Measurements from ENCODE around the gene NR2F1-AS1.

Gene NR2F1-AS1

DNA sequence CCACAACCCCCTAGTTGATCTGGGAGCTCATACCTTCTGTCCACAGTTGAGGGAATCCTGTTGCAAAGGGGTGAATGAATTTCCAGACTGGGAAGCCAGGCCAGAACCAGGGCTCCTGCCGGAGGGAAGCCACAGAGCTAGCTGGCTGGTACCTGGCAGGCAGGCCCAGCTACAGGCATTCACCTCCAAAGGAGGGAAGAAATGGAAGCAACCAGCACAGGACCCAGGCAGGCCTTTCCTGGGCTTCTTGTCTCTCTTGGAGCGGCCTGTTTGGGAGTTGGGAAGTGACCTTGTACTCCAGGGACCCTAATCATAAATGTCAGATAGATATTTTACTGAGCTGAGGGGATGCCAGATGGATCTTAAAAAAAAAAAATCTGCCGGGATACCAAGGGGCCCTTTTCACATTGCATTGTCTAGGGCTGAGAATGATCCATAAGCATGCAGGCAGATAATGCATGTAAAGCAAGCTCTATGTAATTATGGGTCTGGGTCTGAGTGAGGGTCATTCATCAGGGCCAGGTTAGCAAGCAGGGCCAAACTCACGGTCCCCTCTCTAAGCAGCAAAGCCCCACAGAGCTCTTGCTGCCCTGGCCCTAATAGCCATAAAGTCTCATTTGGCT lies 10.4 kb upstream of the NR2F1-AS1 start:
- DNase-seq, result no peak

DNA sequence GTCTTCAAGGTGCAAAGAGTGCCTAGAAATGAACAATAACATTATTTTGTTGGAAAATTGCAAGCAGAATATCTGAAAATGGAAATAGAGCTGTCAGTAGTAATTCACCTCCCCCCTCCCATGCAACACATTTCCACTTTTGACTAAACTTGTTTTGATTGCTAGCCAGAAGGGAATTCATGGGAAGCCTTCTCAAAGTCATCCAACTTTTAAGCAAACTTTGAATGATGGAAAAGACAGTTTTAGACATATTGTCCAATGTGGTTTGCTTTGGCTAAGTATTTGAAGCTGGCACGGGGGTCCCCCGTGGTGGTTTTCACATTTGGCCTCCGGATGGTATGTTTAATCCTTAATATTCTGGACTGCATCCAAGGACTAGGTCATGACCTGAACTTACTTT lies 9.5 kb upstream of the NR2F1-AS1 start:
- no peak for DNase-seq

DNA sequence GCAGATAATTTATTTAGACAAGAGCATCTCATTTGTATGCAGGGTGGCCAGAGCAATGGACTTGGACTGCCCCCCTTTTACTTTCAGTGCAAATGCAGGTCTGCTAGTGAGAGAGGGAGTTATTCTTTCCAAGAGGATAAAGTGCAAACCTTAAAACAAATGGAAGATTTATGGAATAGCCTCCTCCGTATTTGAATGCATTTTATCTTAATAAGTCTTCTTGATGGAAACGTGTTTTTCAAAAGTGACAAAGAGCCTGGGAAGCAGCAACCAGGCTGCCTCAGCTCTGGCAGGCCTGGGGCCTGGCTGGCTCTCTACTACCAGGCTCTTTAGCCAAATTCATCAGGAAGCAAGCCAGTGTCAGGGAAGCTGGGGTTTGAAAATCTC lies 8.8 kb upstream of the NR2F1-AS1 start:
- peak in 3 of 56 donors; percentile 33 to 41 (median 38) for DNase-seq

DNA sequence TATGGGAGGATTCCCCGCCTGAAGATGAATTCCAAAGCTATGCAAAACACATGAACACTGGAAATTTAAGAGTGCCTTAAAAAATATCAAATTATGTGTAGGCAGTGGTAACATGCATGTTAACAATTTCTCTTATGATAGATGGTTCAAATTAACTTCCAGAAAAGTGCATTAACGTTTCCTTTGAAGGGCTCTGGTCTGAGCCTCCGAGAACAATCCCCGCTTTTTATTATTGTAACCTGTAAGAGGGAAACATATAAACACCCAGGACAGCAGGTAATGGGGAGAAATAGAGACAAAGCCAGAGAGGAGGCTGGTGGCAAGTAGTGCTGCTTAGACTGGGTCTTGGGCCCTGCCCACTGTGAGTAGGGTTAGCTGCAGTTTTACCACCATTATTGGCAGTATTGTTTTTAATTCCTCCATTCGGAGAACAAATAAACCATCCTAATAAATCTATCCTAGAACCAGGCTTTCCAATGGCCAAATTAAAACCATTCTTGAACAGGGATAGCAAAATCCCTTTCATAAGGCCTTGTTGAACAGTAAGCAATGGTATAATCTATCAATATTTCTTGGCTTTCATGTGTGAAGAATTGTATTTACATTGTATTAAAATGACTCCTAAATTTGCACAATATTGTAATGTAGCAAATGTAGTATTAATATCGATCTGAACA lies 8.3 kb upstream of the NR2F1-AS1 start:
- DNase-seq, result no peak

DNA sequence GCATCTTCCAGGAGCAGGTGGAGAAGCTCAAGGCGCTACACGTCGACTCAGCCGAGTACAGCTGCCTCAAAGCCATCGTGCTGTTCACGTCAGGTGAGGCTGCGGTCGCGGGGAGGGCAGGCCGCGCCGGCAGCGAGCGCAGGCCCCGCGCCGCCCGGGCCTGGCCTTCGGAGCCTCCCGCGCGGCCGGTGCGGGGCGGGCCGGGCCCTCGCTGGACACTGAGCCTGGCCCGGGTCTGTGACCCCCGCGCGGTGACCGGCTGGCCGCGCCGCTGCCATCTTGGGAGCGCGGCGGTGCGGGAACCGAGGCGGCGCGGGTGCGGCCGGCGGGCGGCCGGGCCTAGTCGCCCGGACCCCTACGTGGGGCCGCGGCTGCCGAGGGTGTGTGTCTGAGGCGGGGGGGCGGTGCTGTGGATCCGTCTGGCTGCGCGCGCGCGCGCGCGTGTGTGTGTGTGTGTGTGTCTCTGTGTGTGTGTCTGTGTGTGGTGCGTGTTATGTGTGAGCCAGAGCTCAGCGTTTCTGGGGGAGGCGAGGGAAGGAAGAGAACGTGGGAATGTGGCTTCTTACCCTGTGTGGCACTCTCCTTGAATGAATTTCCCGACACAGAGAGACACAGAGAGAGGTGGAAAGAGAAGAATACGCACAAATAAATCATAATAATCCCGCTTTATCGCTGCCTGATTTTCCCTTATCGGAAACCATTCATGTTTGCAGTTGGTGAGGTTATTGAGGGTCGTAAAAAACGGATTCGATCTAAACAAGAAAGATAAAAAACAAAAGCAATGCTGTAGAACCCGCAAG lies 7.5 kb upstream of the NR2F1-AS1 start:
- peak in 5 of 56 donors; percentile 24 to 57 (median 39) for DNase-seq

DNA sequence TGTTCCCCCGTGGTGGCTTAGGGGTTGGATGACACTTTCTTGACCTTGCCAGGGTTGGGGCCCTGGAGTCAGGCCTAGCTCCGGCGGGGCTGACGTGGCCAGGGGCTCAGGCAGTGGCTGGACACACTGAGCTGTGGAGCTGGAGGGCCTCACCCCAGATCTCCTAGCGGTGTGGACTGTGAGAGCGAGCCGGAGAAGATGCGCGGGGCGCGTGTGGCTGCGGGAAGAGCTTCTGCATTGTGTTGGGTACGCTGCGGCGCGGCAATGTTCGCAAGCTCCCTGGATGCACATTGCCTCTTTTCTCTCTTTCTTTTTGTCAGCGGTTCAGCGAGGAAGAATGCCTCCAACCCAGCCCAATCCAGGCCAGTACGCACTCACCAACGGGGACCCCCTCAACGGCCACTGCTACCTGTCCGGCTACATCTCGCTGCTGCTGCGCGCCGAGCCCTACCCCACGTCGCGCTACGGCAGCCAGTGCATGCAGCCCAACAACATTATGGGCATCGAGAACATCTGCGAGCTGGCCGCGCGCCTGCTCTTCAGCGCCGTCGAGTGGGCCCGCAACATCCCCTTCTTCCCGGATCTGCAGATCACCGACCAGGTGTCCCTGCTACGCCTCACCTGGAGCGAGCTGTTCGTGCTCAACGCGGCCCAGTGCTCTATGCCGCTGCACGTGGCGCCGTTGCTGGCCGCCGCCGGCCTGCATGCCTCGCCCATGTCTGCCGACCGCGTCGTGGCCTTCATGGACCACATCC lies 6.8 kb upstream of the NR2F1-AS1 start:
- peak in 1 of 56 donors; percentile 43 for DNase-seq

DNA sequence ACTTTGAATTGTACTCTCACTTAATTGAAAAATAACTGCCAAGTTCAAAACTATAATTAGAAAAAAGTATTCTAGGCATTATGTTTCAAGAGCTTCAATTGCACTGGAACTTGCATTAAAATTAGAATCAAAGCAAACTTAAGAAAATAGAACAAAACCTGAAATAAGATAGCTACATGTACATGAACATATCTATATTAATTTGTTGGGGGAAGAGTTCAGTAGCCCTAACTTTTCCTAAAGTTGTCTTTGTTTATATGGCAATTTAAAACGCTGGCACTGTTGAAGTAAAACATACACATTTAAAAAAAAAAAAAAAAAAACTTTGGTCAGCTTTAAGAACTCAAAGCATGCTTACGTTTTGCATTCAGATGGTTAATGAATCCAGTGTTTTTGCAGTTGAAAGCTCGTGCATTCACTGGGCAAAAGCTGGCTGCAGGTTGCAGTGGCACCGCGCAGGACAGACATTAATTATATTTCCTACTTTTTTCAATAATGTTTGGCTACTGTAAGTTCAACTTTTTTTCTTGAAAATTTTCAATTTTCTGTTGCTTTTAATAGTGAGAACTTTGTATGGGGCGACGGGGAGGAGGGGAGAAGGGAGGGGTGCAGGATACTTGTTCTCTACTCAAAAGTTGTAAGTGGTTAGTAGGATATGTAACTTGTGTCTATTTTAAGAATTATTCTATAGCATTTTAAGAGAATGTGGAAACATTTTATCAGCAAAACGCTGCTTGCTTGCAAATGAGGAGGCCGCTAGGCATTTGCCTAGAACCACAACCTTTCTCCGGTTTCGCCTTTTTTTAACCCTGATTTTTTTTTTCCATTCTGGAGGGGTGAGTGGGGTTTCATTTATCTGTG lies 5.9 kb upstream of the NR2F1-AS1 start:
- no peak for DNase-seq

DNA sequence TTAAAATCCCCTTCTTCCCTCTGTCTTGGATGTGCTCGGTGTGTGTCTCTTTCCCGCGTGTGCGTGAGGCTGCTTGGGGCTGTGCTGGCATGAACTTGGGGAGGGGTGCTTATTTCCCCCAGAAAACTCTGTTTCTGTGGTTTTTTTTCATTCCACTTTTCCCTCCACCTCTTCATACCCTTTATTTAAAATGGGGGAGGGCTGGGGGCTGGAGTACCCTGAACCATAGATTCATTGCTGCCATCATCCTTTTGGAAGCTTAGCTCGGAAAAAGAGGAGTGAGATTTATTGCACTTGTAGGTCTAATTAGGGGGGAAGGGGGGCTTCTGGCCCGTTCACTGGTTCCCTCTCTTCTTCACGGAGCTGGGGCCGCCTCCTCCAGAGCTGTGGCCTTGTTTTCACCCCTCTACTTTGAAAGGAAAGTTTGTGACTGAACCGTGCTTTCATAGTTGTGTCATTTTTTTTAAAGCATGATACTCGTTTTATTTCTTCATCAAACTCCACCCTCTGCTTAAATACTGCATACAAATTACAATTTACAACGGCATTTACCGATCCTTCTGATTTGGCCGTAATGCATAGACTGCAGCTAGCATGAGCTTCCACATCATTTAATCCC lies 4.9 kb upstream of the NR2F1-AS1 start:
- no peak for DNase-seq

DNA sequence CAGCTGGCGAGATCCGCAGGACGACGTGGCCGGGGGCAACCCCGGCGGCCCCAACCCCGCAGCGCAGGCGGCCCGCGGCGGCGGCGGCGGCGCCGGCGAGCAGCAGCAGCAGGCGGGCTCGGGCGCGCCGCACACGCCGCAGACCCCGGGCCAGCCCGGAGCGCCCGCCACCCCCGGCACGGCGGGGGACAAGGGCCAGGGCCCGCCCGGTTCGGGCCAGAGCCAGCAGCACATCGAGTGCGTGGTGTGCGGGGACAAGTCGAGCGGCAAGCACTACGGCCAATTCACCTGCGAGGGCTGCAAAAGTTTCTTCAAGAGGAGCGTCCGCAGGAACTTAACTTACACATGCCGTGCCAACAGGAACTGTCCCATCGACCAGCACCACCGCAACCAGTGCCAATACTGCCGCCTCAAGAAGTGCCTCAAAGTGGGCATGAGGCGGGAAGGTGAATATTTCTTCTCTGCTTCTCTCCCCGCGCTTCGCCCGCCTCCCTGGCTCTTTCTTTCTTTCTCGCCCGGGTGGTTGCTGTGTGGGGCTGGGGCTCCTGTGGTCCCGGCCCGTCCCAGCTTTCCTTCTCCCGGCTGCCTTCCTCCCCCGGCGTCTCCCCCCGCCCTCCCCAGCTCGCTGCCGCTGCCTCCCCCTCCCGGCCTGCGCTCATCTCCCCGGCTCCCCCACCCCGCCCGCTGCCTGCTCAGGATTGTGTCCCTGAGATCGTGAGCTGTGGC lies 4.2 kb upstream of the NR2F1-AS1 start:
- no peak for DNase-seq

DNA sequence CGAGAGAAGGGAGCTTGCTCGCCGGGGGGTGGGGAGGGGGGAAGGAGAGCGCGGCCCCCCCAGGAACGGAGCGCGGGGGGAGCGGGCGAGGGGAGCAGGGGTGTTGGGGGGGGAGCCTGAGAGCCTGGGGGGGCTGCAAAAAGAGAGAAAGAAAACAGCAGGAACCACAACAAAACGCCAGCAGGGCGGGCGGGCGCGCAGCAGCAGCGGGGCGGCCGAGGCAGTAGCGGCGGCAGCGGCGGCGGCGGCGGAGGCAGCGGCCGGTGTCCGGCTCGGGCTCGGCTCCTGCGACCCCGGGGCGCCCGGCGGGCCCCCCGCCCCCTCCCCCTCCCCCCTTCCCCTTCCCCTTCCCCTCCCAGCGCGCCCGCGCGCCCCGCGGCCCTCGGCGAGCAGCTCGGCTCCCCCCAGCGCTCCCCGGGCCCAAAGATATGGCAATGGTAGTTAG lies 3.6 kb upstream of the NR2F1-AS1 start:
- DNase-seq, result no peak

DNA sequence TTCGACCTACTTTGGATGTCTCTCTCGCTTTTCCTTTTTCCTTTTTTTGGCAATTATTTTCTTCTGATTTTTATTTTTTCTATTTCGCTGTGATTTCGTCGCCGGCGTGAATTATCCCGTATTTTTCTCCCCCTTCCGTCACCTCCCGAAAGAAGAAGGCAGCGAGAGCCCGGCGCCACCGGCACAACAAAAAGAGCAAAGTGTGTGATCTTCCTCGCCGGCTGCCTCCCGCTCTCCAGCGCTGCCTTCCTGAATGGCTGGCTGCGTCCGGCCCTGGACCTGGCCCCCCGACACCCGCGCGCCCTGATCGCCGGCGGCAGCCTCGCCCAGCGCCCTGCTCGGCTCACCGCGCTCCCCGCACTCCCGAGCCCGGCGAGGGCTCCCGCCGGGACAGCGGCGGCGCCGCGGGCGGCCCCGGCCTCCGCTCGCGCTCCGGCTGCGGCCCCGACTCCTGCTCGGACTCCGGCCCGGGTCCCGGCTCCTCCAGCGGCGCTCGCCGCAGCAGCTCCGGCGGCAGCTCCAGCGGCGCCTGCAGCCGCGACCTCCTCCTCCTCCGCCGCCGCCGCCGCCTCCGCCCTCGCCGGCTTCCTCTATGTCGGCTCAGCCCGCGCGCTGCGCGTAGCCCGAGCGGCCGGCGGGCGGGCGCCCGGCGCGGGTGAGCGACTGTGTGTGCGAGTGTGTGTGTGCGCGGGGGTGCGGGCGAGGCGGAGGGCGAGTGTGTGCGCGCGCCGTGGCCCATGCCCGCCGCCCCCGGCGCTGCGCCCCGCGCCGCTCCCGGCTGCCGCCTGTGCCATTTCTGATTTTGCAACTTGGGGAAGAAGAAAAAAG lies 3.0 kb upstream of the NR2F1-AS1 start:
- DNase-seq, result peak in 2 of 56 donors; percentile 37 to 42

DNA sequence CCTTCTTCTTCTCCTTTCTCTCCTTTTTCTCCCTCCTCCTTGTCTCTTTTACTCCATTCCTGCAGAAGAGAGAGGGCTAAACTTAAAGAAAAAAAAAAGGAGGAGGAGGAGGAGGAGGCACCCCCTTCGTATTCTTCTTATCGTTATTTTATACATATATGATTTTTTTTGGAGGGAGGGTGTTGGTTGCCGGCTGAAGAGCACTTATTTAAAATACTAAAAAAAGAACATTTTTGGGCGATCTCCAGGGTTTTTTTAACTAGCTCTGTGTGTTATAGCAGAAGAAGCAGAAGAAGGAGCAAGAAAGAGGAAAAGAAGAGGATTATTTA lies 2.4 kb upstream of the NR2F1-AS1 start:
- no peak for DNase-seq

DNA sequence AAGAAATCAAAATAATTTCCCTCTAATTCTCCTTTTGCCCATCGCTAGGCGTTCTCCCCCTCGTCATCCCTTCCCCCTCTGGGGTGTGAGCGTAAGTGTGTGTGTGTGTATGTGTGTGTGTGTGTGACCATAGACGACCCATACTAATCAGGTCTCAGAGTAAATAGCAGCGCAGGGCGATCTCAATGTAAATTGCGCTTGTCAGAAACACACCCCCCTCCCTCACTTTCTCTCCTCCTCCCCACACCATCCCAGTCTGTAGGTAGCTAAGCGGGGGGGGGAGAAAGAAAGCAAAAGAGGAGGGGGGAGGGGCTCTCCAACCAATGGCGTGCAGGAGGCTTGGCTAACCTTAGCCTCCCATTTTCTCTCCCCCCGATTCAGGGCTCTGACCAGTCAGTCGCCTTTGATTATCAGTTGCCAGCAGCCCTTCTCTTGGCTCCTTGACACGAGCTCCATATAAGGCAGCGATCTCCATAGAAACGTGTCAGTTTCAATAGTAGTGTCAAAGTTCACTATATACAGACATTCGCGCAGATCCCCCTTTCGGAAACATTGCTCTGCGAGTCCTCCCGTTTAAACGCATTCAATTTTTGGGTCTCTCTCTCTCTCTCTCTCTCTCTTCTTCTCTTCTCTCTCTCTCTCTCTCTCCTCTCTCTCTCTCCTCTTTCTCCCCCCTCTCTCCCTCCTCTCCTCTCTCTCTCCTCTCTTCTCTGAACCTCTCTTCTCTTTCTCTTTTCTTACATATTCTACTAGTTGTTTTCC lies 1.8 kb upstream of the NR2F1-AS1 start, which contains the start of gene NR2F1:
NR2F1 (plus strand) TSS at position 546 of the 762 bp plus-strand sequence. CDS start 1,802 bp downstream, outside the sequence.
- peak in 29 of 56 donors; percentile 28 to 84 (median 59) for DNase-seq

DNA sequence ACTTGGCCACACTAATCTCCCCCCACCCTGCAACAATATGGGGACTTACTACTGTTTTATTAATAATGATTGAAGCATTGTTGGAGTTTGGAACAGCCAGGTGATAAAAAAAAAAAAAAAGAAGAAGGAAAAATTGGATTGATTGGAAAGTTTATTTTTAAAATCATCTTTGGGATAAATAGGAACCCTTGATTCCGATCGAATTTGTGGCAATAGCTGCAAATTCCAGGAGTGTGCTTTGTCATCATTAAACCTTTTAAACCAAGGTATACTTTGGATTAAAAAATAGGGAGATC lies 1.1 kb upstream of the NR2F1-AS1 start:
- DNase-seq, result no peak

DNA sequence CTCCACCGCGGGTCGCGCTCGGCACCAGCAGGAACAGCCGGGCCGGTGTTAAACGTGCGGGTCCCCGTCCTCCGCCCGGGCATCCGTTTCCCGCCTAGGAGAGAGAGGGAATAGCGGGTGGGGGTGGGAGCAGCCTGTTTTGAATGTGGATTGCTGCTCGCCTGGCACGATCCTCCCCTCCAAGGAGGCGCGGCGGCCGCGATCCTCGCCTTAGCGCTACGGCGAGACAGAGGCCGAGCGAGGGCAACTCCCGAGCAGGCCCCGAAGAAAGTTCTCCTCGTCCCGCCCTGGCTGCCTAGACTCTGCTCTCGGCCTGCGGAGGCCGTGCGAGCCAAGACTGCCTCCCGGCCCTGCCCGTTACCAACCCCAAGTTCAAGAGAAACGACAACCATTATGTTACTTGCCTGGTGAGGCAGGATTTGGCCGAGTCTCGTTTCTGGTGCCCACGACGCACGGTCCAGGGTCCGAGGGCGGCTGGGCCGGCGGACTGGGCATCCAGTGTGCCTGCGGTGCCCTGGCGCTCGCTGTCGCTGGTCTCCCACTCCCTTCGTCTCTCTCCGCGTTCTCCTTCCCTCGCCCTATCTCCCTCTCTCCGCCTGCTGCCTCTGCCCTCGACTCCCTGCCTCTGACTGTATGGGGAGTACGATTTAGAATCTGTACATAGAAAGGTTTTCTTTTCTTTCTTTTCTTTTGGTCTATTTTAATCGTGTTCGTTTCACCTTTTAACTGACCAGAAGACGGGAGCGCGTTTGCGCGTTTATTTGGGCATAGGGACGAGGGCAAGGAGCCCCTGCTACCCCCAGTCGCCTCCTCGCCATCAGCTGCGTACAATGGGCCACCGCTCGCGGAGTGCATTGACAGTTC lies 724 bp downstream of the NR2F1-AS1 start:
- peak in 3 of 56 donors; percentile 32 to 41 (median 36) for DNase-seq

DNA sequence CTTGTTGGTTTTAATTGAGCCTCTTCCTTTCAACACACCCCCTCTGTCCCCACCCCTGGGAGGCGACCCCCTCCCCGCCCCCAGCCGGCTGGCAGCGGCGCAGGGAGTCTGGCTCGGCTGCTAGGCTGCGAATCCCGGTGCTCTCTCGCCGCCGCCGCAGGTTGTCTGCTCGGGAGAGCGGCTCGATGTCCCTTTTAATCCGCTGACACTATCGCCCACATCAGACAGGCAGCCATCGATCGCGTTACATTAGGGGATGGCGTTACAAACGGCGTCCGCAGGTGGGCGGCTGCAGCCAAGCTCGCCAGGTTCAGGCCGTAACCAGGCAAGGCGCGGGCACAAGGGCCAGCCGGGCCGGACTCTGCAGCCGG lies 1.3 kb downstream of the NR2F1-AS1 start:
- peak in 10 of 56 donors; percentile 31 to 65 (median 49) for DNase-seq
